H1 (cell line): ENCODE results near the gene MRPS25. TPM values are rescaled to one million over a fixed set of nuclear protein-coding genes. Genes with fewer than 3 reads are reported as not detected.

Experiments used
- CTCF ChIA-PET: fragments of 300-600 bp; sonication (Branson Sonifier 250); formaldehyde crosslinking; loops from one replicate; lab custom pipeline; 2021; ENCODE audit not compliant: partially characterized antibody; lab: Charles Lee
- POLR2A ChIA-PET: fragments of 300-600 bp; sonication (Branson Sonifier 250); formaldehyde crosslinking; loops from one replicate; lab custom pipeline; 2021; ENCODE audit warnings: inconsistent platforms; ENCODE audit not compliant: partially characterized antibody; lab: Charles Lee
- DNase-seq, 2 experiments: peaks; one replicate each; pipeline versions ENCODE4 v3.0.0 to v3.0.0-alpha.2; 2010 to 2022; ENCODE audit warnings: low spot score in 2 of 2, low read depth in 1 of 2, mixed read lengths in 1 of 2
- FAIRE-seq: peaks from 2 replicates; lab custom pipeline; 2011; peaks lifted over from hg19 to GRCh38; lab: Jason Lieb, UNC
- H2AFZ ChIP-seq: 2 replicates; pipeline ENCODE4 v1.8.1; 2012; ENCODE audit warnings: low read length, inconsistent platforms
- H2AK5ac ChIP-seq: 2 replicates; pipeline ENCODE4 v1.6.1; 2013; ENCODE audit warnings: low read depth, low read length
- H2BK120ac ChIP-seq: replicated peaks from 2 replicates; pipeline ENCODE3; 2013; ENCODE audit warnings: low read depth, low read length, inconsistent platforms
- H2BK12ac ChIP-seq: 2 replicates; pipeline ENCODE4 v1.6.1; 2013; ENCODE audit warnings: low read depth, low read length
- H2BK15ac ChIP-seq: 2 replicates; pipeline ENCODE4 v1.6.1; 2013; ENCODE audit warnings: low read length
- H2BK20ac ChIP-seq: 2 replicates; pipeline ENCODE4 v1.6.1; 2013; ENCODE audit warnings: low read length
- H2BK5ac ChIP-seq: 2 replicates; pipeline ENCODE4 v1.6.1; 2013; ENCODE audit warnings: low read depth, low read length
- H3K14ac ChIP-seq: 2 replicates; pipeline ENCODE4 v1.6.1; 2013; ENCODE audit warnings: inconsistent platforms; ENCODE audit not compliant: insufficient read length
- H3K18ac ChIP-seq: 2 replicates; pipeline ENCODE4 v1.6.1; 2013; ENCODE audit warnings: low read length; ENCODE audit errors: extremely low read depth
- H3K23ac ChIP-seq: 2 replicates; pipeline ENCODE4 v1.6.1; 2013; ENCODE audit warnings: inconsistent platforms; ENCODE audit not compliant: insufficient read length
- H3K23me2 ChIP-seq: 2 replicates; pipeline ENCODE4 v1.6.1; 2013; ENCODE audit warnings: low read depth, low read length
- H3K27ac ChIP-seq: 2 replicates; pipeline ENCODE4 v1.6.1; 2011; ENCODE audit warnings: low read depth, low read length, inconsistent platforms
- H3K27me3 ChIP-seq, 4 experiments: replicated peaks in 1 of 4; 1 replicate in 1 of 4; 2 replicates in 3 of 4; pipeline versions ENCODE4 v1.6.1 to v1.8.1; 2011 to 2013; ENCODE audit warnings: low read length in 3 of 4, mild to moderate bottlenecking in 3 of 4, inconsistent platforms in 2 of 4, mixed read lengths in 2 of 4, moderate library complexity in 1 of 4; ENCODE audit not compliant: control insufficient read depth in 3 of 4, insufficient read depth in 3 of 4; ENCODE audit errors: extremely low read depth in 1 of 4
- H3K36me3 ChIP-seq, 4 experiments: 2 replicates each; pipeline versions ENCODE4 v1.6.1 to v1.8.1; 2011 to 2013; ENCODE audit warnings: mild to moderate bottlenecking in 4 of 4, low read length in 3 of 4, moderate library complexity in 2 of 4, control low read depth in 1 of 4, inconsistent platforms in 1 of 4; ENCODE audit not compliant: insufficient read depth in 4 of 4, control insufficient read depth in 2 of 4
- H3K4ac ChIP-seq: replicated peaks from 2 replicates; pipeline ENCODE3; 2013; ENCODE audit warnings: low read length, low read depth, mixed read lengths, inconsistent platforms; ENCODE audit not compliant: insufficient read length
- H3K4me1 ChIP-seq, 4 experiments: replicated peaks in 1 of 4; 1 replicate in 1 of 4; 2 replicates in 3 of 4; pipeline versions ENCODE4 v1.6.1 to v1.8.1; 2011 to 2013; ENCODE audit warnings: low read length in 3 of 4, inconsistent platforms in 2 of 4, mixed read lengths in 1 of 4; ENCODE audit not compliant: insufficient read depth in 4 of 4, control insufficient read depth in 3 of 4
- H3K4me2 ChIP-seq, 2 experiments: 2 replicates each; pipeline versions ENCODE4 v1.6.1 to v1.8.1; 2011 to 2013; ENCODE audit warnings: low read depth in 2 of 2, low read length in 2 of 2, control low read depth in 1 of 2, inconsistent platforms in 1 of 2, mild to moderate bottlenecking in 1 of 2; ENCODE audit not compliant: insufficient read depth in 1 of 2
- H3K4me3 ChIP-seq, 4 experiments: fragments of 200-600, 300-600 bp in 1 of 4; sonication (generic), shearing (Covaris generic), sonication (Bioruptor Twin) in 1 of 4; 2 replicates each; pipeline versions ENCODE4 v1.5.1 to v1.8.1; 2011 to 2016; ENCODE audit warnings: low read length in 4 of 4, low read depth in 3 of 4, control low read depth in 2 of 4, inconsistent platforms in 2 of 4, mild to moderate bottlenecking in 2 of 4, mixed read lengths in 1 of 4, moderate library complexity in 1 of 4; ENCODE audit not compliant: insufficient read depth in 2 of 4; ENCODE audit errors: extremely low read depth in 1 of 4
- H3K56ac ChIP-seq: replicated peaks from 2 replicates; pipeline ENCODE3; 2013; ENCODE audit warnings: low read depth, mild to moderate bottlenecking, mixed read lengths, low read length, inconsistent platforms; ENCODE audit not compliant: insufficient read length
- H3K79me1 ChIP-seq: 2 replicates; pipeline ENCODE4 v1.6.1; 2013; ENCODE audit warnings: low read depth, low read length, control low read depth
- H3K79me2 ChIP-seq, 2 experiments: 2 replicates each; pipeline versions ENCODE4 v1.6.1 to v1.8.1; 2012 to 2013; ENCODE audit warnings: low read length in 2 of 2, mild to moderate bottlenecking in 2 of 2, inconsistent platforms in 1 of 2; ENCODE audit not compliant: insufficient read depth in 2 of 2, control insufficient read depth in 1 of 2
- H3K9ac ChIP-seq, 4 experiments: replicated peaks in 1 of 4; 1 replicate in 1 of 4; 2 replicates in 3 of 4; pipeline versions ENCODE4 v1.6.1 to v1.8.1; 2011 to 2013; ENCODE audit warnings: low read depth in 3 of 4, low read length in 3 of 4, control low read depth in 2 of 4, mild to moderate bottlenecking in 2 of 4, moderate library complexity in 2 of 4, inconsistent platforms in 1 of 4; ENCODE audit errors: extremely low read depth in 1 of 4
- H3K9me3 ChIP-seq, 2 experiments: 2 replicates each; pipeline versions ENCODE4 v1.6.1 to v1.8.1; 2012 to 2013; ENCODE audit warnings: mild to moderate bottlenecking in 2 of 2, moderate library complexity in 2 of 2, control low read depth in 1 of 2, inconsistent platforms in 1 of 2, low read depth in 1 of 2, low read length in 1 of 2, mixed read lengths in 1 of 2; ENCODE audit not compliant: insufficient read depth in 2 of 2
- H4K20me1 ChIP-seq, 2 experiments: replicated peaks in 1 of 2; 2 replicates each; pipeline versions ENCODE3 to v1.8.1; 2011 to 2013; ENCODE audit warnings: inconsistent platforms in 2 of 2, low read length in 2 of 2, mild to moderate bottlenecking in 1 of 2; ENCODE audit not compliant: insufficient read depth in 2 of 2, control insufficient read depth in 1 of 2
- H4K5ac ChIP-seq: 2 replicates; pipeline ENCODE4 v1.6.1; 2013; ENCODE audit warnings: low read length, low read depth, mixed read lengths, inconsistent platforms; ENCODE audit not compliant: insufficient read length
- H4K8ac ChIP-seq: 2 replicates; pipeline ENCODE4 v1.8.0; 2013; ENCODE audit warnings: mild to moderate bottlenecking, moderate library complexity, low read length, inconsistent platforms; ENCODE audit not compliant: insufficient read depth; ENCODE audit errors: extremely low read depth
- H4K91ac ChIP-seq: replicated peaks from 2 replicates; pipeline ENCODE3; 2013; ENCODE audit warnings: low read length, mixed read lengths, inconsistent platforms; ENCODE audit not compliant: insufficient read length
- BACH1 ChIP-seq: IDR thresholded peaks from 2 replicates; pipeline ENCODE4 v1.6.1; 2012; ENCODE audit warnings: low read length, improper control_type of control experiment
- CBX5 ChIP-seq: fragments of 300-800, 300-1000 bp; sonication (generic); IDR thresholded peaks from 2 replicates; pipeline ENCODE4 v1.7.1; 2016; ENCODE audit warnings: antibody characterized with exemption, low read length, low read depth
- EP300 ChIP-seq, 2 experiments: IDR thresholded peaks; 1 replicate in 1 of 2; 2 replicates in 1 of 2; pipeline ENCODE4 v1.6.1; 2011 to 2012; ENCODE audit warnings: low read depth in 2 of 2, low read length in 2 of 2, mild to moderate bottlenecking in 2 of 2, borderline replicate concordance in 1 of 2, inconsistent platforms in 1 of 2, moderate library complexity in 1 of 2
- FOSL1 ChIP-seq: IDR thresholded peaks from 2 replicates; pipeline ENCODE4 v1.6.1; 2011; ENCODE audit warnings: mild to moderate bottlenecking, low read depth, low read length, moderate library complexity; ENCODE audit not compliant: insufficient read depth
- POLR2AphosphoS5 ChIP-seq: IDR thresholded peaks from 2 replicates; pipeline ENCODE4 v1.6.1; 2011; ENCODE audit warnings: low read depth, low read length
- RFX5 ChIP-seq: IDR thresholded peaks from 2 replicates; pipeline ENCODE4 v1.6.1; 2011; ENCODE audit warnings: low read depth, low read length, improper control_type of control experiment, borderline replicate concordance
- SAP30 ChIP-seq: fragments of 300-600 bp; sonication (generic); IDR thresholded peaks from 2 replicates; pipeline ENCODE4 v1.7.1; 2012; ENCODE audit warnings: low read length, moderate library complexity, mild to moderate bottlenecking, inconsistent platforms; ENCODE audit not compliant: insufficient read depth, insufficient replicate concordance
- SIRT6 ChIP-seq: IDR thresholded peaks from one replicate; pipeline ENCODE4 v1.7.1; 2012; ENCODE audit warnings: low read length, inconsistent platforms
- SUZ12 ChIP-seq: fragments of 200-600 bp; sonication (generic); IDR thresholded peaks from 2 replicates; pipeline ENCODE4 v1.6.1; 2012; ENCODE audit warnings: mild to moderate bottlenecking, inconsistent platforms, low read length, moderate library complexity, mixed read lengths
- TBP ChIP-seq: IDR thresholded peaks from 2 replicates; pipeline ENCODE4 v1.6.1; 2011; ENCODE audit warnings: low read depth, low read length, improper control_type of control experiment
- TCF12 ChIP-seq: IDR thresholded peaks from 2 replicates; pipeline ENCODE4 v1.6.1; 2011; ENCODE audit warnings: low read depth, mild to moderate bottlenecking, low read length
- WGBS, 2 experiments: shearing (Covaris generic) in 1 of 2; methylation state at CpG; one replicate each; pipeline versions ENCODE4 v1.1.6 to v1.1.7; 2013 to 2015; ENCODE audit warnings: low lambda C conversion rate in 2 of 2, mixed read lengths in 2 of 2, inconsistent platforms in 1 of 2, low coverage in 1 of 2, missing lambda C conversion rate in 1 of 2; ENCODE audit not compliant: insufficient replicate concordance in 2 of 2, insufficient coverage in 1 of 2, insufficient read length in 1 of 2; ENCODE audit errors: extremely low coverage in 1 of 2, missing lambda C conversion rate in 1 of 2; 5-methylcytosine and 5-hydroxymethylcytosine counted together
- polyA plus RNA-seq, 7 experiments: library from polyadenylated mRNA; depleted of rRNA in 3 of 7; stranded (reverse) in 5 of 7; unstranded in 2 of 7; fragments of >200 nt in 5 of 7; fragments of 200-250 nt in 2 of 7; gene quantifications; 1 replicate in 5 of 7; 2 replicates in 1 of 7; 4 replicates in 1 of 7; pipeline versions ENCODE4 v1.2.1 to v1.2.3, GENCODE V29; 2011 to 2013; ENCODE audit warnings: missing spikeins in 2 of 7, mixed read lengths in 2 of 7
- total RNA-seq: library from RNA; stranded (reverse); fragmentation: NEBNext Ultra II Directional; extraction: Animal tissue kit (Norgen Biotek cat#: 25700); gene quantifications from 2 replicates; pipeline ENCODE4 v1.2.1, GENCODE V29; 2021
- TF ChIP-seq, protein P1 (sequence below): IDR thresholded peaks from 2 replicates; pipeline ENCODE4 v1.6.1; 2011; ENCODE audit warnings: low read depth, mild to moderate bottlenecking, low read length; ENCODE audit not compliant: insufficient read depth
- TF ChIP-seq, protein P2 (sequence below): IDR thresholded peaks from 2 replicates; pipeline ENCODE4 v1.6.1; 2012; ENCODE audit warnings: inconsistent platforms

The MRPS25 gene
- total and polyA plus RNA-seq, 2 of the 8 experiments (the other 6 are each of a cell fraction or from before 2014, with no cell fraction given) = 23.0 to 56.5 TPM

DNA sequence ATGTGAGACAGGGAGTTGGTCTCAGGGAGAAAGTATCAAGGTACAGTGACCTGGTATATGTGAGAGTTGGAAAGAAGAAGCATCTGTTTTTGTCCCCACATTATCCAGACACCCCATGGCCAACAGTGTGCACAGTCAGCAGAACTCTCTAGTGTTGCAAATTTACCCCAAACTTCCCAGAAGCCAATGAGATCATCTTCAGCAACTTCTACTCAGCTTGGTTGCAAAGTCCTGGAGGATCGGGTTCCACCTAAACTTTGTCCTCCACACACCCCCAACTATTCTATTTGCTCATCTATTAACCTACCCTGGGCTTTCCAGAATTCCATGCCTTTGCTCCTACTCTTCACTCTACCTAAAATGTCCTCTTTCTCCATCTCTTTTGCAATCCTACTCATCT lies 18.1 kb upstream of the MRPS25 start:
- no peak for FAIRE-seq
- no peak overlapping the region for H3K18ac ChIP-seq
- no peak for TF ChIP-seq SUZ12
- TF ChIP-seq BACH1 = no peak
- TF ChIP-seq, protein P1, sequence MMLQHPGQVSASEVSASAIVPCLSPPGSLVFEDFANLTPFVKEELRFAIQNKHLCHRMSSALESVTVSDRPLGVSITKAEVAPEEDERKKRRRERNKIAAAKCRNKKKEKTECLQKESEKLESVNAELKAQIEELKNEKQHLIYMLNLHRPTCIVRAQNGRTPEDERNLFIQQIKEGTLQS = no peak
- no peak for TF ChIP-seq SAP30
- no peak for TF ChIP-seq FOSL1
- no peak for TF ChIP-seq POLR2AphosphoS5
- no peak for TF ChIP-seq SIRT6
- TF ChIP-seq TCF12 = no peak
- TF ChIP-seq TBP = no peak
- TF ChIP-seq EP300 (IDR thresholded peaks at IDR 0.05; ENCODE audit: borderline replicate concordance in 1 of 2, low read depth in 2 of 2, low read length in 2 of 2) = no peak
- no peak for TF ChIP-seq CBX5
- no peak for TF ChIP-seq RFX5
- TF ChIP-seq, protein P2, sequence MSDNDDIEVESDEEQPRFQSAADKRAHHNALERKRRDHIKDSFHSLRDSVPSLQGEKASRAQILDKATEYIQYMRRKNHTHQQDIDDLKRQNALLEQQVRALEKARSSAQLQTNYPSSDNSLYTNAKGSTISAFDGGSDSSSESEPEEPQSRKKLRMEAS = no peak

More for the DNA sequence above, 18.1 kb upstream of the MRPS25 start:
- Histone ChIP-seq H2BK12ac (no peak overlapping the region), H3K9me3 (no peaks in the 10 kb centered on the region), H3K36me3 (peaks cover 4 to 28% (median 13%) of the 10 kb centered on the region in 4 experiments; a peak in 5 of 8 replicates), H4K20me1 (peaks cover 0 to 3% of the 10 kb centered on the region in 2 experiments), H3K23me2 (no peaks in the 10 kb centered on the region), H3K4me1 (no peaks in the 10 kb centered on the region), H2BK20ac (no peak overlapping the region), H2BK5ac (no peak overlapping the region), H2BK15ac (no peak overlapping the region), H4K91ac (no peak overlapping the region), H2AFZ (no peak overlapping the region), H4K5ac (no peak overlapping the region), H3K4ac (no peak overlapping the region), H3K27ac (no peak overlapping the region), H3K23ac (no peak overlapping the region), H3K14ac (no peak overlapping the region), H3K27me3 (no peaks in the 10 kb centered on the region), H3K79me1 (no peaks in the 10 kb centered on the region), H3K79me2 (no peaks in the 10 kb centered on the region), H3K4me2 (no peak overlapping the region), H2AK5ac (no peak overlapping the region), H3K56ac (no peak overlapping the region), H3K9ac (no peak overlapping the region), H2BK120ac (no peak overlapping the region), H4K8ac (no peak overlapping the region), H3K4me3 (no peak overlapping the region)
- ChIA-PET POLR2A (no interaction called here), CTCF (interaction anchor here (1.0 kb wide), 1 partner anchor 157 kb away, joined by 3 read pairs; no protein-coding TSS in a partner anchor)
- no peak for DNase-seq
- WGBS, 2 experiments = 81% methylated on average over 1 of the region's 1 CpG; no CpG with 5 or more reads in 1 of the 2 experiments
